Amniotic stem cell (primary cell): ENCODE data around the gene ADARB2.
"Not testable (repeated sequence)": the region's sequence is repeated elsewhere in the genome, so short reads cannot be mapped to it uniquely, and the experiment has no call there.

ENCODE experiments used
- DNase-seq: peaks from one replicate; lab custom pipeline; 2025; lab: John Stamatoyannopoulos, UW

Gene ADARB2

DNA sequence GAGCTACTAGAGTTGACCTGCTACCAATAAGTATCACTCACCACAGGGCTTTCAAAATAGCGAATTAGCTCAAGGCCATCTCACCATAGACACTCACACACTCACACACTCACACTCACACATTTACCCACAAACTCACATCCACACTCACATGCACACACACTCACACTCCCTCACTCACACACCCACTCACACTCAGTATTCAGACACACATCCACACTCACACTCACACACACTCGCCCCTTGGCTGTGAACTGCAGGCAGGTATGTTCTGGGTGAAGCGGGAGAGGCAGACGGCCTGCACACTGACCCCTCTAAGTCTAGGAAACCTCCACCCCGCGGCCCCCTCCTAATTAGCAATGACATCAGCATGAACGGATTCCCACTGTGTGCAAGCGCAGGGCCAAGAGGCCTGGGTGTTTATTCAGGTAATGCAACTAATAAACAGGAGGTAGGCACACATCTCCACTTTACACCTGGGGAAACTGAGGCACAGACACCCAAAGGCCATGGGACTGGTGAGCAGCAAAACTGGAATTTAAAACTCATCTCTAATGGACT, 94.6 kb downstream of the ADARB2 start:
- DNase-seq = no peak

DNA sequence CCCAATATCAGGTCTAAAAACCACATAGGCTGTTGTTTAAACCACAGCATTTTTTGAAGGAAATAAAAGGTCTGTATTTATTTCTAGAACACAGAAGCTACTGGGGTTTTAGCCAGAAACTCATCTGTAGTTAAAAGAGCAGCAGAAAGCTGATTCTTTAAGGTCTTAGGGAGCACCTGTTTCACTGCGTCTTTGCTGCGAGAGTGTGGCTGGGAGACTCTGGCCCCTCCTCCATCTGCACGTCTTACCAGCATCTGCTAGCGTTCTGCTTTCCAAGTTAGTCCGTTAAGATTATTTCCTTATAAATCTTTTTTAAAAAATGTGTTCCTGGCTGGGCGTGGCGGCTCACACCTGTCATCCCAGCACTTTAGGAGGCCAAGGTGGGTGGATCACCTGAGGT, 95.9 kb downstream of the ADARB2 start:
- DNase-seq = no peak

DNA sequence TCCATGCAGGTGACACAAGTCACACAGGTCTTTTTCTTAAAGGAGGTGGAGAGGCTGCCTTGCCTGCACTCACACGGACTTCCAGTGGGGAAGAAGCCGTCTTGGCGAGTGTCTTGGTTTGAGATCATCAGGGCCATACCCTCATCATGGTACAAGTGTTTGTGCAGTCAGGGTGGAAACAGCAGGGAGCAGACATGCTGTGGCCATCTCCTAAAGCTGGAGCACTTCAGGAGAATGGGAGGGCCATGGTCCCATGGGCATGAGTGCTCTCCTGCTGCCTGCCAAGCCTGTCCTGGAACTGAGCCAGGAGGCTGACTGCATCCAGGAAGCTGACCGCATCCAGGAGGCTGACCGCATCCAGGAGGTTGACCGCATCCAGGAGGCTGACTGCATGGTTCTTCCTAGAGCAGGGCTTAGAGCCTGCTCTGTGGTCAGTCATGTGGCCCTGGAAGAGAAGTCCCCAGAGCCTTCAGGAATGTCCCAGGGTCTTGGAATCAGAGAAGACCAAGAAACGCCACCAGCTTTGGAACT, 98.4 kb downstream of the ADARB2 start:
- no peak for DNase-seq

DNA sequence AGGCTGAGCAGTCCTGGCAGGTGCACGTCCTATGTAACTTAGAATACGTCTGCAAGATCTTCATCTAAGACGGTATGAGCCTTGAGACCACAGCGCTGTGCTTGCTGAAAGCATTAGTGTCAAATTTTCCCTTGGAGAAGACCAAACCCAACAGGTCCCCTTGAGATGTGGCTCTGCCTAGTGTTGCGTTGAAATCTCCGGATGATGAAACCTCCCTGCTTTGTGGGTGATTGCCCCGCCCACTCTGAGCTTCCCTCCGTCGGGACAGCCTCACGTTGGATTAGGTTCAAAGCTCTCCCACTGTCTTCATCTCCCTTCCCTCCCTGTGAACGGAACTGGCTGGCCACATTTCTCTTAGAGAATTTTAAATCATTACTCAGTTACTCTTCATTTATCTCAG, 102.0 kb downstream of the ADARB2 start:
- DNase-seq = no peak

DNA sequence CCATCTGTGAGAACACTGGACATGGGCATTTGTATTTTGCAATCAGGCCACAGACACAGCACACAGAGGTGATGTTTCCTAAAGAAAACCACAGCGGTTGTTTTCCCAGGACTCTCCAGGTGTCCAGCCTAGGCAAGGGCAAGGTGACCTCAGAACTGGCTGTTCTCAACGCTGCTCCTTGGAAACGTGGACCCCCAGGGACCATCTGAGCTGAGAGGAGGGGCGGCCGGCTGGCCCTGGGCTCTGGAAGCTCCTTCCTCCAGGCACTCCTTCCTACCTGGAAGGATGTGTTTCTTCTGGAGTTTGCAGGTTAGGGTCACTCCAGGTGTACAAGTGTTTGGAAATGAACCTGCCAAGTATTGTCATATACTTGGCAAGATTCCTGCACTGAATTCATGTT, 103.1 kb downstream of the ADARB2 start:
- no peak for DNase-seq

DNA sequence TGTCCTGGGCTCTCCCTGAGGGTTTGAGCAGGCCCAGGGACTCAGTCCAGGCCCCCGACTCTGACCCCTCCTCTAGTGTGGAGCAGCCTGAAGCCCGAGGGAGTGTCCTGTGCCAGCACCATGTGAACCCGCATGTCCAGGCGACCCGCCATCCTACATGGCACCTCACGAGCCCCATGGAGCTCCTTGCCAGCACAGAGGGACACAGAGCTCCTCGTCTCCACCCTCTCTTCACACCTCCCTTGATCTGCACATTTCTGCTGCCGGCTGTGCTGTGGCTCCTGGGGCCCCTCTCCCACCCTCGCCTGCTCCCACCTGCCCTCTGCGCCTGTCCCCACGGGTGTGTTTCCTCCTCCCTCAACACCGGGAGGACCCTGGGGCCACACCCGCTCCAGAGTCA, 103.5 kb downstream of the ADARB2 start:
- DNase-seq = no peak

DNA sequence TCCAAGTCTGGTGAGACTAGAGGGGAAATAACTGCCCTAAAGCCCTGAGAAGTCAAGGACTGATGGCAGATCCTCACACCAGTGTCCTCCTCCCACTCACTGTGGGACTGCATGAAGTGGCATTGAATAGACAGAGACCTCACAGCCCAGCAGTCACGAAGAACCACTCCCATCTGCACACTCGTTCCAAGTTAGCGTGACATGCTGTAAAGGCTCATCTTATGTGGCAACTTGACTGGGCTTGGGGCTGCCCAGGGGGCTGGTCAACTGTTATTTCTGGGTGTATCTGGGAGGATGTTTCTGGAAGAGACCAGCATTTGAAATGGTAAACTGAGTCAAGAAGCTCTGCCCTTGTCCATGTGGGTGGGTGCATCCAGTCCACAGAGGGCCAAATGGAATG, 104.7 kb downstream of the ADARB2 start:
- no peak for DNase-seq

DNA sequence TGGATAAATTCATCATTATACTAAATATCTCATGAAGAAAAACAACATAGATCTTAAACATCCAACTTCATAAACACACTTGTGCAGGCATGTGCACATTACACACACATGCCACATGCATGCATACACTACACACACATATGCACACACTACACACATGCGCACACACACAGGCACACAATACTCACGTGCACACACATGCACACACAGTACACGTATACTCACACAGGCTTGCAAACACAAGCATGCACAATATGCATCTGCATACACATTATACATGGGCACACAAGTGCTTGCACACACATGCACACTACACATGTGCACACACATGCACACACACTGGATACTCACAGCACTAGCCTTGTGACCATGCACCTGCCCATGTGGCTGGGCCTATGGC, 105.2 kb downstream of the ADARB2 start:
- no peak for DNase-seq

DNA sequence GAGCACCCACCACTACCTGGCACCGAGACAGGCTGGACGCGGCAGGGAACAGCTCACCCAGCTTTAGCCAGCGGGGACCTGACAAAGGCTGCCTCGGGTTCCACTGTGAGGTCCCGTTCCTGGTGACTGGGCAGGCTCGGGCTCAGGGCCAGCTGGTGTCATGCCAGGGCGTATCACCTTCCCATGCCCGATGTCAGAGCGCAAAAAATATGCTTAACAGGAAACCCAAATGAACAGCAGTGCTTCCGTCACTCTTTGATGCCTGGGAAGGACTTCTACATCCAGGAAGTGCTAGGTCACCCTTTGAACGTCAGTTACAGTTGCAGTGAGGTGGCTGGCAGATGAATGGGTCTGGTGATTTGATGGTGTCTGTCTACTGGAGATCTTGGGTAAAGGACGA, 106.0 kb downstream of the ADARB2 start:
- DNase-seq = no peak

DNA sequence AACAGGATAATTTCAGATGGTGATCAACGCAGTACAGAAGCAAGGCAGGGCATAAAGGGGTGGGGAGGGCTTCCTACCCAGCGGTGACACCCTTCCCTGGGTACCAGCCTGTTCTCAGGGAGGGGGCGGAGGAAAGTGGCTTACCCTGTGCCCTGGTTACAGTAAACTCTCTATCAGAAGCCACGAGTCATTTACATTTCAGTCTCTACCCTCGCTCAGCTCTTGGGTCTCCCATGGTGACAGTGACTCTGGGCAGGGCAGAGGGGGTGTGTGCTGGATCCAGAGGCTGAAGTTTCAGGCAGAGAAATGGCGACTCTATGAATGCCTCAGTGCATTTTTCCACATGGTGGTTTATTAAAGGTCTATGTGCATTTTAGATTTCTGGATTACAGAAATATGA, 107.0 kb downstream of the ADARB2 start:
- DNase-seq = no peak

DNA sequence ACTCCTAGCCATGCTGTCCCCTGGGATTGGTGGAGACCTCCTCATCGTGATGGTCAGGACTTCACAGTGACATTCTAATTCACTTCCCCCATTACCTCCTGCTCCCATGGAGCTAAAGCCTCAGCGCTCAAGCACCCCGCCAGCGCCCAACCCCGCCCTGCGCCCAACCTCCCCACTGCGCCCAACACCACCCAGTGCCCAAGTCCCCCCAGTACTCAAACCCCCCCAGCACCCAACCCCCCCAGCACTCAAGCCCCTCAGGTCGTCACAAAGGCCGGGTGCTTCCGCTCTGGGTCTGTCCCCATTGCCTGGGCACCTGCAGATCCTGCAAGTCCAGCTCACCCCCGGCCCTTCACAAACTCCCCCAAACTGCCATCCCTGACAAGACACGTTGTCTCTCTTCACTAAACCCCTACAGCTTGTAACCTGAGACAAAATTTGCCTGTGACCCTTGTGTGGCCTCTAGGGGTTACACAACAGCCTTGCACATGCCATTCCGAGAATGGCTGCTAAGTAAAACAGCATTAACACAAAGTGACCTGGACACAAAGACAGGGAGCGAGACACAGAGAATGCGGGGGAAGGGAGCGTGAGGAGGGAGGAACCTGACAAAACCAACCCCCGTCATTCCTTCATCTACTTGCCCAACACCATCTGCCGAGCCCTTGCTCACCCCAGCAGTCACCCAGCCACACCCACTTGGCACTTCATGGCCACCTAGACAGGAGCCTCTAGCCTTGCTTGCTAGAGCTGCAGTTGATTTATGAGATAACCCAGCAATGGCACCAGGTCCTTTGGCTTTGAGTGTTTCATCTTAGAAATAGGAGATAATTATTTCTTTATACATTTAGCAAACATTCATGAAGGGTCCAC, 107.8 kb downstream of the ADARB2 start:
- no peak for DNase-seq

DNA sequence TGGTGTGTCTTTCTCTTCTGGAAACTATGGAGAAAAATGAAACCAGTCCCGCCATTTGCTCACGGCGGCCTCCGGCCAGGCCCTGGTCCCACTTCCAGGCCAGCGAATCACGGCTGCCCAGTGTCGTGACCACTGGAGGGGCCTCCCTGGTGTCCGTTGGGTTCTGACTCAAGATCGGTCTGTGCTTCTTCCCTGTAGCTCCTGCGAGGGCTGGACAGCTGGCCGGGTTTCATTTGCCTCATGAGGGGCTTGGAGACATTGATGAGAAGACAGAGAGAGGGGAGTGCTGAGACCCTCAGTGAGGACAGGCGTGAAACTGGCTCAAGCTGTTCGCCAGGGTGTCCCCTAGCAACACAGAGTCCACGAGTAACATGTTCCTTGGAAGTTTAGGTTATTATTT, 108.6 kb downstream of the ADARB2 start:
- no peak for DNase-seq

DNA sequence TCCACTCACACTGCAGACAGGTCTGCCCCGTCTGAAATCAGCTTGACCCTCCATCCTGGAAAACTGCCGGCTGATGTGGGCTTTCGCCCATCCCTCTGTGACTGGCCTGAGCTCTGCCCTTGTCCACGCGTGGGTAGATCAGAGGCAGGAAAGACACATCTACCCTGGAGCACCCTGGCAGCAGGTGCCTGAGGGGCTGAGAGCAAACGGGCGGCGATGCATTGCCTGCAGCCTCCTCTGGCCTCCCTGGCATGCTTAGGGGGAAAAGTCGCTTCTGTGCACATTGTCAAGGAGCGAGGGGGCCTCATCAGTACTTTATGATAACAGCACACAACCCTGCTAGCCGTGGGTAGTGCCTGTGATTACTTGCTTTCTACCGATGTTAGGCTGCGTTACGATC, 109.4 kb downstream of the ADARB2 start:
- DNase-seq = no peak

DNA sequence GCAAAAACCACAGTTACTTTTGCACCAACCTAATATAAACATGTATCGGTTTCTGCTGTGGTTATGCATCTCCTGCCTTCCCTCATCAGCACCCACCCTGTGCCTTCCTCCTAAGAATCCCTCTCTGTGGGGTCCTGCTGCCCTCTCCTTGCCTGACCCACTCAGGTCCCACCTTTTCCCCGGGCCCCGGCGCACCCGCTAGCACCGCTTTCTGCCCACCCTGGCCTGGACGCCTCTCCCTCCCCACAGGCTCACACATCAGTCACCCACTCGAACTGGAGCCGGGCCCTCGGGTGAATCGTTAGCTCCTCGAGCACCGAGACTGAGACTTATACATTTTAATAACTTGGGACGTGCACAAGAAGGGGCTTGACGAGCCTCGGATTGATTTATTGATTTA, 110.5 kb downstream of the ADARB2 start:
- no peak for DNase-seq

DNA sequence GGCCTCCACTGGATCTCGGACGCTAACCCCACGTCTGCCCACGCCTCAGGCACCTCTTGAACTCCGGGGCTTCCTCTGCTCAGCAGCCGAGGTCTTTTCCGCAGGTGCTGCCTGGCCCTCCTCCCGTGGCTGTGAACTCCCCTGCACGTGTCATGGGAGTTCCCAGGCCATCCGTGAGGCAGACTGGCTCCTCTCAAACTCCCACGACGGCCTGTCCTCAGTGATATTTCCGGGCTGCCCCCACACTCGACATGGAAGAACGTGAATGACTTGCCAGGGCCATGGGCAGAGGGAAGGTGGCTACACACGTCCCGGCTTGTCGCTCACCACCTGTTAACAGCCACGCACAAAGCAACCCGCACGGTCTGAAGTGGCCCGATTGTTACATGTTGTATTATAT, 110.9 kb downstream of the ADARB2 start:
- DNase-seq = no peak

DNA sequence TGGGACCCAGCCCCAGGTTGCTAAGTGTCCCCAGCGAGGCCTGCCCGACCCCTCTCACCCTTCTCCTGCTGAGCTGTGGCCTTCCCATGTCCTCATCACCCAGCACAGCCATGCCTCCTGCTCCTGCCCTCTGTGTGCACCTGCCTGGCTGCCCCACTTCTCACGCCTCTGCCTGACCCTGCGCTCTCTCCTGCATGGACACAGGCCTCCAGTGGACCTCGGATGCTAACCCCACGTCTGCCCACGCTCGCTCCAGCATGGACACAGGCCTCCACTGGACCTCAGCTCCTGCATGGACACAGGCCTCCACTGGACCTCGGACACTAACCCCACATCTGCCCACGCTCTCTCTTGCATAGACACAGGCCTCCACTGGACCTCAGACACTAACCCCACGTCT, 111.6 kb downstream of the ADARB2 start:
- DNase-seq = no peak

DNA sequence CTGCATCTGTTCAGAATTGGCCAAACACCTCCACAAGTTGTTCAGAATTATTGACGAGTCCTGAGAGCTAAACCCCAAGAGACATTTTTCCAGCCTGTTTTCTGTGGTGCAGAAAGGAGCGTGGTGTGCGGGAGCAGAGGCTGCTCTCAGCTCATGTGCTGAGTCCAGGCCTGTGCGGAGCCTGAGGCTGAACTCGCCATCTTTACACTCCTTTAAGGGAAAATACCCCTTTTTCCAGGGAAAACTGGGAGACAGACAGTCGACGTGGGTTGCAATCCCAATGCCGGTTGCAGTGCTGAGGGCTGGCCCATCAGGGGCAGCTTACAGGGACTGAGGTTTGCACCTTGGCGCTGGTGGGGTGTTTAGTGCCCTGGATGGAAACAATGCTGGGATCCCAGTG, 112.2 kb downstream of the ADARB2 start:
- DNase-seq = no peak

DNA sequence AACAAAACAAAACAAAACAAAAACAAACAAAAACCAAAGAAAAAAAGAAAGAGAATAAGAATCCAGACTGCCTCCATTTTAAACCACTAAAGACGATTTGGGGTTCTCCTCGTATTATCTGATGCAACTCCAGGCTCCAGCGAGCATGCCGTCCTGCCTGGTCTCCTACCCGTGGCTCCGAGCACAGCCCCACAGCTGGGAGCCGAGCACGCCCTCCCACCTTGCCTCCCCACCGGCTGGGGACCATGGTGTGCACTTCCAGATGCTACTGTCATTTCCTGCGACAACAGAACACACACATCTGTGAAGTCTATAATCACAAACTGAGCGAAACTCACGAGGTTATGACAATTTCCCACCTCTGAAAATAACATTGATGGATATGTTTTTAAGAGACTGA, 113.1 kb downstream of the ADARB2 start:
- DNase-seq = no peak

DNA sequence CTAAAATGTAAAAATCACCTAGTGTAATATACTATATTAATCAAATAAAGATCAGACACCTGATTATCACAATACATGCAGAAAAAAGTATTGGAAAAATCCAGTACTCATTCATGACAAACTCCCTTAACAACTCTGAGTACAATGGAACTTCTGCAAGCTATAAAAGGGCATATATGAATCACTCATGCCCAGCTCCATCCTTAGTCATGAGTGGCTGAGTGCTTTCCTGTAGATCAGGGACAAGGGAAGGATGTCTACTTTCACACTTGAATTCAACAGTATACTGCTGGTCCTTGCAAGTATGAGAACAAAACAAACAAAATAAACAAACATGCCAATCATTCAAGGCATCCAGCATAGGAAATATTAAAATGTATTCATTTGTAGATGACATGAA, 116.5 kb downstream of the ADARB2 start:
- DNase-seq = no peak

DNA sequence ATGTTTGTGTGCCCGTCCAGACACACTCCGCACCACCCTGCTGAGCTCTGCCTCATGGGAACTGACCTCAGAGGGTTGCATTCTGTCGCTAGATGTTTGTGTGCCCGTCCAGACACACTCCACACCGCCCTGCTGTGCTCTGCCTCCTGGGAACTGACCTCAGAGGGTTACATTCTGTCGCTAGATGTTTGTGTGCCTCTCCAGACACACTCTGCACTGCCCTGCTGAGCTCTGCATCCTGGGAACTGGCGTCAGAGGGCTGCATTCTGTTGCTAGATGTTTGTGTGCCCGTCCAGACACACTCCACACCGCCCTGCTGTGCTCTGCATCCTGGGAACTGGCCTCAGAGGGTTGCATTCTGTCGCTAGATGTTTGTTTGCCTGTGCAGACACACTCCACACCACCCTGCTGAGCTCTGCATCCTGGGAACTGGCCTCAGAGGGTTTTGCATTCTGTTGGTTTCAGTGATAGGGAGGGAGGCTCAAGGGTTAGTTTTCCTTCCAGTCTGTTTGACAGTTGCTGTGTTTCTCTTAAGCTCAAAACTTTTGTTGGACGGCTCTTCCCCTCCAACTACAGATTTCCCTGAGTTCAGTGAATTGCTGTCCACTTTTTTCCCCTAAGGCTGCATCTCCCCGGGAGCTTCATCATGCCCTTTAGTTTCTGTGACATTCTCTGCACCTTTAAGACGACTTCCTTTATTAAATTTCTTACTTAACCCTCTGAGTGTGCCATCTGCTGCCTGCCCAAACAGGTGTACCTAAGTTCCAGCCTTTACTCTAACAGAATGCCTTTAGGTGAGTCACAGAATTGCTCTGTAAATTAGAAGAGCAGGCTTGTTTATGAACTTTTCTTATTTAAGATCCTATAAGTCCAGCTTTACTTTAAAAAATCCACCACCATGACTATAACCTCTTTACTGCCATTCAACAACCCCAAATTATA, 119.7 kb downstream of the ADARB2 start:
- not testable (repeated sequence) for DNase-seq

DNA sequence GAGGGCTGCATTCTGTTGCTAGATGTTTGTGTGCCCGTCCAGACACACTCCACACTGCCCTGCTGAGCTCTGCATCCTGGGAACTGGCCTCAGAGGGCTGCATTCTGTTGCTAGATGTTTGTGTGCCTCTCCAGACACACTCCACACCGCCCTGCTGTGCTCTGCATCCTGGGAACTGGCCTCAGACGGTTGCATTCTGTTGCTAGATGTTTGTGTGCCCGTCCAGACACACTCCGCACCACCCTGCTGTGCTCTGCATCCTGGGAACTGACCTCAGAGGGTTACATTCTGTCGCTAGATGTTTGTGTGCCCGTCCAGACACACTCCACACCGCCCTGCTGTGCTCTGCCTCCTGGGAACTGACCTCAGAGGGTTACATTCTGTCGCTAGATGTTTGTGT, 120.6 kb downstream of the ADARB2 start:
- DNase-seq = not testable (repeated sequence)

DNA sequence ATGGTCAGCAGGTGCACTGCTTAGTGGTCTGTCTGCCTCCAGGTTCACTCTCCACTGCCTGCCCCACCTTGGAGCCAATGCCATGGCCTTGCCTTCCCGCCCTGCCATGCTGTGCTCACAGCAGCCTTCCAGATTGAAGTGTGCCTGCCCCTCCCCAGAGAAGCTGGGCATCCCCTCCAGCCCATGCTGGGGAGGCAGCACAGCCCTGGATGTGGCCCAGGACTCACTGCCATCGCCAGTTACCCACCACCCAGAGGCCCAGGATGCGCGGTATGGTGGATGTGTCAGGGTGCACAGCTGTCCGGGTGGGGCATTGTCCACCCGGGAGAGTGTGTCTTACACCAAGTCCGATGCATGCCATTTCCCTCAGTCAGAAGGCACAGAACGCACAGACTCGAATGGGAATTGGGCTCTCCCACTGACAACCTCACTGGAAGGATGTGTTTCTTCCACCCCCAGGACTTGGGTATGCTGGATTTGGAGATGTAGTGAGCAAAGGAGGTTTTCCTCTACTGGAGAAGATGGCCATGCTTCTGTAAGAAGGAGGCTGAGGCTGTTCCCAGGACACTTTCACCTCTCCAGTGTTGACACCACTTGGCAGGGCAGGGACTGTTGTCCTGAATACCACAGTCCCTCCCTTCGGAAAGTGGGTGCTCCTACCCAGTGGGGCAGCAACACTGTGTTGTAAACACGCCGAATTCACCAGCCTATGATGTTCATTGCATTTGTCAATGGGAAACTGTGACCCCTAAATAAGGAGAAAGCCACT, 122.0 kb downstream of the ADARB2 start:
- no peak for DNase-seq
